ENCODE measurements around the gene MARCHF9. TPM values are rescaled to one million over a fixed set of nuclear protein-coding genes. Genes with fewer than 3 reads are reported as not detected.
A peak's percentile ranks its signal among the peaks of the same experiment; 100 is the strongest.

MARCHF9 gene
- total RNA-seq, 1 experiment from 2014 or later: 21.8 TPM

DNA sequence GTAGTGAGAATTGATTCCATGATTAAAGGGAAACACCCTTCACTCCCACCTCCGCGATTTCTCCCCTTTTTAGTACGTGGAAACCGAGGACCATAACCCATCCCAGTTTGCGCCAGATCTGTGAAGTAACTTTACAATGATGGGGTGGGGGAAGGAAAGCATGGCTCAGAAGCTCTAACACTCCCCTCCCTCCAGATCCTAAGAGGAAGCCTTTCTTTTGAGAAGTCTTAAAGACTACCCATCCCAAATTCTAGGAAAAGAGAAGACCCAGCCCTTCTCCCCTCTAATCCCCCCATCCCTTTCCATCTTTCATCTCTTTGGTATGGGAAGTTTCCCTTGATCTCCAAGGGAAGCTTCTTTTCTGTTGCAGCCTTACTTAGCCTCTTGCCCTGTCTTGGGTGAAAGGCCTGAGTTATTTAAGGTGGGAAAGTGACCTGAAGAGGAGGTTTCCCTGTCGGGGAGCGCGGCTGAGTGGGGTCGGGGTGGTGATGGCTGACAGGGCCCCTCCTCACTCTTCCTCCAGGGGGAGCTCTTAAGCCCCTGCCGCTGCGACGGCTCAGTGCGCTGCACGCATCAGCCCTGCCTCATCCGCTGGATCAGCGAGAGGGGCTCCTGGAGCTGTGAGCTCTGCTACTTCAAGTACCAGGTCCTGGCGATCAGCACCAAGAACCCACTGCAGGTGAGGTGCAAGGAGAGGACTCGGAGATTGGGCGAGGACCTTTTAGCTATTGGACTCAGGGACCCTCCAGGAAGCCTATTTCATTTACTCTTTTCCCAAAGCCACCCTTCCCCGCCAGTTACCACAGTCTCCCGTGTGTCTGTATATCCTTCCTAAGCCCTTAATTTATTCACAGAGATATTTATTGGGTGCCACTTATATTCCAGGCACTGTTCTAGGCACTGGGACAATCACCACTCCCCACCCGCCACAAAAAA lies 1.8 kb downstream of the MARCHF9 start:
- Histone ChIP-seq H3K27ac (ENCODE audit: low read depth, low read length) (no peak overlapping the region), H2AFZ (ENCODE audit: low read depth, low read length, poor library complexity, severe bottlenecking) (no peak overlapping the region), H3K4me1 (ENCODE audit: control insufficient read depth in 1 of 2, insufficient read depth in 2 of 2, low read length in 2 of 2) (peaks cover 20 to 37% of the 10 kb centered on the region in 2 experiments), H3K27me3 (ENCODE audit: insufficient read depth, low read length) (no peaks in the 10 kb centered on the region), H3K36me3 (ENCODE audit: control insufficient read depth in 1 of 2, insufficient read depth in 2 of 2, low read length in 2 of 2) (no peaks in the 10 kb centered on the region), H4K20me1 (ENCODE audit: insufficient read depth) (no peaks in the 10 kb centered on the region), H3K9me3 (ENCODE audit: control insufficient read depth in 1 of 2, insufficient read depth in 1 of 2, low read depth in 1 of 2, low read length in 2 of 2) (no peaks in the 10 kb centered on the region), H3K79me2 (ENCODE audit: insufficient read depth, low read length) (peaks cover 5% of the 10 kb centered on the region), H3K9ac (ENCODE audit: low read length) (peak overlapping the region; percentile 48), H3K4me3 (replicated peaks in 1 of 2; ENCODE audit: low read depth in 1 of 2, low read length in 2 of 2) (peak overlapping the region; percentile 59 to 64), H3K4me2 (ENCODE audit: low read length) (peak overlapping the region; percentile 93), H3K9me2 (ENCODE audit: insufficient read depth) (no peaks in the 10 kb centered on the region)
- peak; percentile 51 for ATAC-seq
- POLR2A ChIA-PET: interaction anchor here (1.1 kb wide), 2 partner anchors 10 to 12 kb away, joined by 7 to 12 read pairs; partner anchors contain the start of genes CYP27B1 and TSPAN31
- intact Hi-C loops (cut with micrococcal nuclease): no loop called here
- no TSS peak for BruUV-seq (replicated peaks)
- RAD21 ChIA-PET (ENCODE audit: low non-redundant PET in 1 of 2, low total read pairs in 2 of 2, uncharacterized antibody in 2 of 2, unreplicated experiment in 2 of 2): interaction anchor here in 1 of 2 experiments (1.2 kb wide), 1 partner anchor 174 kb away, joined by 3 read pairs; no protein-coding TSS in a partner anchor
- CTCF ChIA-PET: interaction anchor here (0.7 to 2.3 kb wide), 9 partner anchors 10 to 298 kb away, joined by 3 to 51 read pairs (median 6); partner anchors contain the start of genes AVIL, CYP27B1, EEF1AKMT3 and METTL1
- no peak for DNase-seq (ENCODE audit: low read depth, low spot score)
- TF ChIP-seq EGR1 (IDR thresholded peaks at IDR 0.05; ENCODE audit: low read depth): no peak
- peak in 2 of 3 experiments; percentile 89 to 96; a peak in 4 of 6 replicates for TF ChIP-seq CTCF (IDR thresholded peaks at IDR 0.05 in 2 of 3, conservative IDR thresholded peaks at IDR 0.05 in 1 of 3; ENCODE audit: borderline replicate concordance in 1 of 3, insufficient read depth in 1 of 3, low read depth in 2 of 3, low read length in 2 of 3)
- no peak for TF ChIP-seq EZH2phosphoT487 (IDR thresholded peaks at IDR 0.05; ENCODE audit: borderline replicate concordance)
- no peak for TF ChIP-seq SRF (IDR thresholded peaks at IDR 0.05; ENCODE audit: low read depth)
- no peak for TF ChIP-seq ELF1 (IDR thresholded peaks at IDR 0.05; ENCODE audit: borderline replicate concordance, low read depth)
- TF ChIP-seq SP1 (IDR thresholded peaks at IDR 0.05; ENCODE audit: low read depth): no peak
- peak; percentile 31; the same call in 1 of the 2 replicates for TF ChIP-seq POLR2AphosphoS5 (IDR thresholded peaks at IDR 0.05; ENCODE audit: low read depth, low read length)
- TF ChIP-seq MAX (IDR thresholded peaks at IDR 0.05): no peak

Measured in HCT116 (cell line).